Activated naive CD8-positive, alpha-beta T cell treated with anti-CD3 and anti-CD28 coated beads, Interleukin-2, amount 50 U/mL, for 16 hours (primary cell): ENCODE data around the gene SLC12A1.
A peak's percentile ranks its signal among the peaks of the same experiment; 100 is the strongest.

Experiments
- DNase-seq: peaks from one replicate; pipeline ENCODE4 v3.0.0-alpha.2; 2020; ENCODE audit warnings: low read depth, low spot score

The SLC12A1 gene

GRCh38 chr15:48205981-48206380 lies at the start of gene SLC12A1:
Gene SLC12A1 (plus strand): TSS chr15:48206302. CDS start chr15:48207720, 1,418 bp downstream.
- no peak for DNase-seq

- no peak for DNase-seq
Measured at GRCh38 chr15:48168616-48169015, 37.5 kb upstream of the SLC12A1 start.

- no peak for DNase-seq
Measured at GRCh38 chr15:48170981-48171380, 35.1 kb upstream of the SLC12A1 start.

GRCh38 chr15:48175126-48175525 lies 31.0 kb upstream of the SLC12A1 start:
- no peak for DNase-seq

GRCh38 chr15:48176112-48176511 lies 30.0 kb upstream of the SLC12A1 start:
- no peak for DNase-seq

GRCh38 chr15:48176957-48177356 lies 29.1 kb upstream of the SLC12A1 start:
- no peak for DNase-seq

DNA sequence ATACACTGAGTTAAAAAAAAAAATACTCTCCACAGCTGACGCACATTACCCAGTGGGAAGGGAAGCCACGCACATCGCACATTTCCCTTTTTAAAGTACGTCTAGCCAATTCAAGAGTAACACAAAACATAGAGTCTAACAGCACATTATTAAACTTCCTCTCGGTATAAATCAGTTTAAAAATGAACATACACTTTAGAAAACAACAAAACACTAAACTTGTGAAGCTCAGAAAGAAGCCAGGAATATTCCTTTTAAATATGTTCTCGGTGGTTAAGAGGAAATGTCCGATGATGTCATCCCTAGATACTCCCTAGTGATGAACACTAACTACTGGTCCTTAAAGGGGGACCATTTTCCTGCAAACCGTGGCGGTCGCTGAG lies 28.7 kb upstream of the SLC12A1 start:
- no peak for DNase-seq

- peak; percentile 34 for DNase-seq
Measured at GRCh38 chr15:48177766-48178647, 28.1 kb upstream of the SLC12A1 start, which contains the start of gene MYEF2. Gene MYEF2 (minus strand): TSS chr15:48178295. CDS start chr15:48178237, 58 bp downstream.

DNA sequence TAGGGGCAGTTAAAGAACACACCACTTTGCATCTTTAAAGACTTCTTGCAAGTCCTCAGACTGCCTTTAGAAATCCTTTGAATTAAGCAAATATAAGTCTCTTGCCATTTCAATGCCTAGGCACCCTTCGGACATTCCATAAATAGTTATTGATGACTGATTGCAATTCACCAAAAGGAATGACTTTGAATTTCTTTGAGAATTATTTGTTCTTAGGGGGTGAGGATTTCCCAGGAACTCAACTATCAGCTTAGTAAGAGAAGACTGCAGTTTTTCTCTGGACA lies 27.5 kb upstream of the SLC12A1 start:
- DNase-seq: no peak

DNA sequence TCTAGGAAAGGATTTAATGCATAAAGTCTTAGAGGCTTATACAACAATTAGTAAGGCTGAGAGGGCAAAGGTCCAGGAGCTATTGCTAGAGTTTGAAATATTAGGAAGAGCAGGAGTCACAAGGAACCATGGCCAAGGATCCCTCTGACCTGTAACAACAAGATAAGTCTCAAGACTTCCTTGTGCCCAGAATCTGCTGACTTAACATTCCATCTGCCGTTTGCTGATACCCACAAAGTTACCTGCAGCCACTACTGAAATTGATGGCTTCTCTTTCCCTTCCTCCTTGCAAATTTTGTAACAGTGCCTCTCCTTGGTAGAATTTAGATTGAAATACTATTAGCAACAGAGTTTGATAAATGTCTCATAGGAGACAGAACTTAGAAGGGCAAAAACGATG lies 23.4 kb upstream of the SLC12A1 start:
- DNase-seq: no peak

GRCh38 chr15:48185529-48185928 lies 20.6 kb upstream of the SLC12A1 start:
- no peak for DNase-seq

GRCh38 chr15:48186271-48186670 lies 19.8 kb upstream of the SLC12A1 start:
- no peak for DNase-seq

- DNase-seq: no peak
Measured at GRCh38 chr15:48190932-48191573, 15.0 kb upstream of the SLC12A1 start.

GRCh38 chr15:48191574-48192225 lies 14.4 kb upstream of the SLC12A1 start, which contains the start of gene CTXN2:
Gene CTXN2 (plus strand): TSS chr15:48191665. CDS start chr15:48201301, 9,636 bp downstream.
- no peak for DNase-seq

- DNase-seq: no peak
Measured at GRCh38 chr15:48202068-48202467, 4.0 kb upstream of the SLC12A1 start.

- DNase-seq: no peak
Measured at GRCh38 chr15:48221261-48221660, 15.2 kb downstream of the SLC12A1 start.

- DNase-seq: no peak
Measured at GRCh38 chr15:48221885-48222284, 15.8 kb downstream of the SLC12A1 start.

- no peak for DNase-seq
Measured at GRCh38 chr15:48222627-48223026, 16.5 kb downstream of the SLC12A1 start.

- no peak for DNase-seq
Measured at GRCh38 chr15:48225771-48226170, 19.7 kb downstream of the SLC12A1 start.

DNA sequence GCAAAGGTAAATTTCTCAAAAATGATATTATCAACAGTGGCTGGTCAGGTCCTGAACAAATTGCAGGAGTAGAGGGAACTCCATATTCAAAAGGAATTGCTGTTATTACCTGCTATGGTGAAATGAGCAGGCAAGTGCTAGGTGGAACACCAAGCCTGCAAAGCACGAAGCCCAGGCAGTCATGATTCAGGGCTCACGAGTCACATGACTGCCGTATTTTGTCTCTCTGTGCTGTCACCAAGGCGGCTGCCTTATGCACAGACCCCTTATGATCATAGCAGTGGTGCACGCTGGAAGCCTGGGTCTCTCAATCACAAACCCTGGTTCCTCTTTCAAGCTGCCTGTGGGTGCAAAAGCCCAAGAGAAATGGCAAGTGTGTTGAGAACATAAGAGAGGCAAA lies 24.4 kb downstream of the SLC12A1 start:
- DNase-seq: no peak

GRCh38 chr15:48233246-48233645 lies 27.1 kb downstream of the SLC12A1 start:
- DNase-seq: no peak

DNA sequence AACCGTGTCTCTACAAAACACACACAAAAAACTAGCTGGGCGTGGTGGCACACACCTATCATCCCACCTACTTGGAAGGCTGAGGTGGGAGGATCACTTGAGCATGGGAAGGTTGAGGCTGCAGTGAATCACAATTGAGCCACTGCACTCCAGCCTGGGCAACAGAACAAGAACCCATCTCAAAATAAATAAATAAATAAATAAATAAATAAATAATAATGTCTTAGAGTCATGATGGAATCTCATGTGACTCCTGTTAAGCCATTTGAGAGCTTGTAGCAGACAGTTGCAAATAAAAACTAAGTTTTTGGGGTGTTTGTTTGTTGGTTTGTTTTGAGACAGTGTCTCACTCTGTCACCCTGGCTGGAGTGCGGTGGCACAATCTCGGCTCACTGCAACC lies 33.2 kb downstream of the SLC12A1 start:
- DNase-seq: no peak

- no peak for DNase-seq
Measured at GRCh38 chr15:48242015-48242414, 35.9 kb downstream of the SLC12A1 start.
